Spinal cord (tissue), 10 donors: Measurements from ENCODE around the gene AKR1A1. TPM values are rescaled to one million over a fixed set of nuclear protein-coding genes. Genes with fewer than 3 reads are reported as not detected.
A peak's percentile ranks its signal among the peaks of the same experiment; 100 is the strongest.

Experiments
- DNase-seq, 6 donors: peaks; one replicate each; pipeline versions ENCODE4 v3.0.0 to v3.0.0-alpha.2; 2013 to 2015; ENCODE audit warnings: low spot score in 6 of 6, low read depth in 4 of 6
- H3K27ac ChIP-seq: one replicate; pipeline ENCODE4 v1.5.1; 2013; ENCODE audit warnings: low read depth, low read length, control low read depth
- H3K27me3 ChIP-seq: one replicate; pipeline ENCODE4 v1.6.1; 2013; ENCODE audit warnings: low read length; ENCODE audit not compliant: control insufficient read depth, insufficient read depth
- H3K36me3 ChIP-seq: one replicate; pipeline ENCODE4 v1.6.1; 2013; ENCODE audit warnings: low read length; ENCODE audit not compliant: control insufficient read depth, insufficient read depth
- H3K4me1 ChIP-seq: one replicate; pipeline ENCODE4 v1.6.1; 2013; ENCODE audit warnings: low read length; ENCODE audit not compliant: control insufficient read depth, insufficient read depth
- H3K4me3 ChIP-seq: one replicate; pipeline ENCODE4 v1.5.1; 2013; ENCODE audit warnings: low read depth, low read length, control low read depth
- H3K9me3 ChIP-seq: one replicate; pipeline ENCODE4 v1.6.1; 2013; ENCODE audit warnings: low read length; ENCODE audit not compliant: control insufficient read depth, insufficient read depth
- WGBS: methylation state at CpG from one replicate; pipeline ENCODE4 v1.1.5; 2013; ENCODE audit warnings: missing lambda C conversion rate; ENCODE audit not compliant: insufficient coverage; 5-methylcytosine and 5-hydroxymethylcytosine counted together
- polyA plus RNA-seq, 2 donors: library from polyadenylated mRNA; unstranded; fragments of 120-200 nt; gene quantifications; one replicate each; pipeline ENCODE4 v1.2.1, GENCODE V29; 2013; ENCODE audit not compliant: insufficient read length in 2 of 2
- total RNA-seq, 2 donors: library from RNA; depleted of rRNA in 1 of 2; stranded (reverse); fragments of 120-200 nt in 1 of 2; fragments of >200 nt in 1 of 2; gene quantifications; one replicate each; pipeline versions ENCODE4 v1.2.3 to v1.2.4, GENCODE V29; 2013 to 2014
- donor health status: healthy.

Gene AKR1A1
- total and polyA plus RNA-seq, 4 donors: 58.9 to 121 (median 114) TPM

DNA sequence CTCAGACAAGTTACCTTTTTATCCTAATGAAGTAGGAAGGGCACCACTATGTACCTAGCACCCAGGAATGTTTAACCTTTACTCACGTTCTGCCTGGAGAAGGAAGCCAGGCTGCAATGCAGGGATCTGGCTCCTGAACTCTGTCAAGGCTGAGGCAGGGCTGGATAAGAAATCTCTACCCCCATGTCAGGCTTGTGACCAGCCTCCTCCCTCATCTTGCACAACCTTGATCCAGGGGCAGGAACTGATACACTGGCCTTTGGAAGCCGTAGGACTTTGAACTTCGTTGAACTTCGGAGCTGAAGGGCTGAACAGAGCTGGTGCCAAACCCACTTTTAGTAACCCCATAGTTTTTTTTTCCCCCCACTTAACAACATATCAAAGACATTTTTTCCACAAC, 8.0 kb upstream of the AKR1A1 start:
- no peak overlapping the region for H3K4me3 ChIP-seq
- no peaks in the 10 kb centered on the region for H3K4me1 ChIP-seq
- no peaks in the 10 kb centered on the region for H3K9me3 ChIP-seq
- H3K27ac ChIP-seq: no peak overlapping the region
- no peaks in the 10 kb centered on the region for H3K36me3 ChIP-seq
- no CpG with 5 or more reads among the region's 4 CpGs for WGBS
- no peak for DNase-seq
- no peaks in the 10 kb centered on the region for H3K27me3 ChIP-seq

DNA sequence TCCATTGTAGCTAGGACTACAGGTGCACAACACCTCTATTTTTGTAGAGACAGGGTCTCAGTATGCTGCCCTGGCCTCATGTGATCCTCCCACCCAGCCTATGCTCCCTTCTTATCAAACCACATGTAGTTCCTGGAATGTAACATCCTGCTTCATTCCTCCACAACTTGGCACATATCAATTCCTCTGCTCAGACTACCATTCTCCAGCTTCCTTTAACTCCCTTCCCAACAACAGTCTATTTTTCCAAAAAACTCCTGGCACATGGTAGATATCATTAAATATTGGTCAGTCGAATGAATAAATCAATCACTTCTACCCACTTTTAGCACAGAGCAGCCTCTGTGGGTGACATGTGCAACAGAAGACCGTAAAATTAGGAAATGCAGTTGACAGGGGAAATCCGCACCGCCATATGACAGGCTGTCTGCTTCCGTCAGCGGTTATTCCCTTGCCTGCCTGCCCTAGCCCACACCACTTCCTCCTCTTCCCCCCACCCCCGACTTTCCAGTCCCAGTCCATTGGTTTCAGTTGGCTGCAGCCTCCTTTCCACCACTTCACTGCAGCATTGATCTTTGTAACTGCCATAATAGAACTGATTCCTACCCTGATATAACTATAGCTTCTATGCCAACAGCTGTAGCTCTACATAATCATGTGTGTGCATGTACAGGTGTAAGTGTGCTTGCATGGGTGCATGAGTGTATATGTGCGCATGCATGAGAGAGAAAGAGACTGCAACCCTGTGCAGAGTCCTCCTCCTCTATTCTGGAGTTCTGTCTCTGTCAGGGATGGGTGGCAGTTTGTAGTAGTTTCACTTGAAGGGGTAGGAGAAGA, 6.8 kb upstream of the AKR1A1 start:
- no peaks in the 10 kb centered on the region for H3K36me3 ChIP-seq
- no peaks in the 10 kb centered on the region for H3K27me3 ChIP-seq
- WGBS: 55% methylated on average over 6 of the region's 8 CpGs
- H3K4me1 ChIP-seq: no peaks in the 10 kb centered on the region
- H3K27ac ChIP-seq: no peak overlapping the region
- no peak overlapping the region for H3K4me3 ChIP-seq
- no peaks in the 10 kb centered on the region for H3K9me3 ChIP-seq
- DNase-seq: peak in 1 of 6 donors; percentile 21

DNA sequence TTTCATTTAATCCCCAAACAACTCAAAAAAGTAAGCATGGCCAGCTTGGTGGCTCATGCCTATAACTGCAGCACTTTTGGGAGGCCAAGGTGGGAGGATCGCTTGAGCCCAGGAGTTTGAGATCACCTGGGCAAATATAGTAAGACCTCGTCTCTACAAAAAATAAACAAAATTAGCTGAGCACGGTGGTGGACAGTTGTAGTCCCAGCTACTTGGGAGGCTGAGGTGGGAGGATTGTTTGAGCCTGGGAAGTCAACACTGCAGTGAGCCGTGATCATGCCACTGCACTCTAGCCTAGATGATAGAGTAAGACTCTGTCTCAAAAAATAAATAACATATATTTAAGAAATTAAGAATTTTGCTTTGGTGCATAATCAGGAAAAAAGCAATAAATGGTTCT, 6.1 kb upstream of the AKR1A1 start:
- Histone ChIP-seq H3K4me3 (no peak overlapping the region), H3K4me1 (no peaks in the 10 kb centered on the region), H3K36me3 (no peaks in the 10 kb centered on the region), H3K27me3 (no peaks in the 10 kb centered on the region), H3K9me3 (no peaks in the 10 kb centered on the region), H3K27ac (no peak overlapping the region)
- WGBS: 100% methylated on average over 1 of the region's 4 CpGs
- DNase-seq: no peak

DNA sequence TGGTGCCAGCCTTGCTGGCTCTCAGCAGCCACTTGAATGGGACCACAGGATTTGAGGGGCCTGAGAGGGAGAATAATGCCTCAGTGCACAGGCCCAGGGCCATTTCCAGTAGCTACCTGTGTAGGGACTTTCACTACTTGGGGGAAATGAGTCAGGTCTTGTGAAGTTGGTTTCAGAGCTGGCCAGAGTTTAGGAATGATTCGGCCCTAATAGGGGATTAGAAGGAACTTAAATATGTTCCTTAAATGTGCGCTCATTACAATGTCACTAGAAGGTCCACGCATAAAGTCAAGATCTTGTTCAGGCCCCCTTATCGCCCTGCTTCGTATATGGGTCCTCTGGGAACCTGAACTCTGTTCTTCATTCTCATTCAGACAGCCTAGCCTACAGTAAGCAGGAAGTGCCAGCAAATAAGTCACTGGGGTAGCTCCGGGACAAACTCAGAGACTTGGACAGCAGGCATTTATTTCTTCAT, 5.6 kb upstream of the AKR1A1 start:
- H3K27me3 ChIP-seq: no peaks in the 10 kb centered on the region
- peaks cover 3% of the 10 kb centered on the region for H3K4me1 ChIP-seq
- DNase-seq: no peak
- no peaks in the 10 kb centered on the region for H3K9me3 ChIP-seq
- 64% methylated on average over 5 of the region's 6 CpGs for WGBS
- no peak overlapping the region for H3K4me3 ChIP-seq
- H3K27ac ChIP-seq: no peak overlapping the region
- H3K36me3 ChIP-seq: no peaks in the 10 kb centered on the region

DNA sequence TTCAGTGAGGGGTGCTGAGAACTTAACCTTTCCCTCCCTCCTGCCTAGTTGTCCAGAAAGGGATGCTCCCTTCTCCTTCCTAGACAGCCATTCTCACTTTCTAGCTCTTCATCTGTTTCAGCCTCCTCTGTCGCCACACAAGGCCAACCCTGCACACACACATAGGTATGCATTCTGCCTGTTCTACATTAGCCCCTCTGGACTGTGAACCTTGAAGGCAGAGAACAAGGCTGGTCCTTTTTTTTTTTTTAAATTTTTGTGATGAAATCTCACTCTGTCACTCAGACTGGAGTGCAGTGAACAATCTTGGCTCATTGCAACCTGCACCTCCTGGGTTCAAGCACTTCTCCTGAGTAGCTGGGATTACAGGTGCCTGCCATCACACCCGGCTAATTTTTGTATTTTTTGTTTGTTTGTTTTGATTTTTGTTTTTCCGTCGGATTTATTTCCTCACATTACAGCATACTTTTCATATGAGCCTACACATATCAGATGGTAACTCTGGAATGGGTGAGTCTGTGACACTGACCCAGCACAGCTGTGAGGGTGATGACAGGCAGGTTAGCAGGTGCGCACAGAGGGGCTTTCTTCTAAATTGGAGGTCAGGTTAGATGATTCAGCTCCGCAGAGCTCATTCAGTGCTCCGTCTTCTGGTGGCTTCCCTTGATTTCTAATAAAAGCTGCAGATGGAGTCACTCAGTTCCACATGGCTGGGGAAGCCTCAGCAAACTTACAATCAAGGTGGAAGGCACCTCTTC, 4.9 kb upstream of the AKR1A1 start:
- H3K9me3 ChIP-seq: no peaks in the 10 kb centered on the region
- peaks cover 7% of the 10 kb centered on the region for H3K4me1 ChIP-seq
- no peak for DNase-seq
- H3K36me3 ChIP-seq: no peaks in the 10 kb centered on the region
- H3K27ac ChIP-seq: no peak overlapping the region
- whole genome bisulfite sequencing: 91% methylated on average over 4 of the region's 7 CpGs
- no peaks in the 10 kb centered on the region for H3K27me3 ChIP-seq
- H3K4me3 ChIP-seq: no peak overlapping the region

DNA sequence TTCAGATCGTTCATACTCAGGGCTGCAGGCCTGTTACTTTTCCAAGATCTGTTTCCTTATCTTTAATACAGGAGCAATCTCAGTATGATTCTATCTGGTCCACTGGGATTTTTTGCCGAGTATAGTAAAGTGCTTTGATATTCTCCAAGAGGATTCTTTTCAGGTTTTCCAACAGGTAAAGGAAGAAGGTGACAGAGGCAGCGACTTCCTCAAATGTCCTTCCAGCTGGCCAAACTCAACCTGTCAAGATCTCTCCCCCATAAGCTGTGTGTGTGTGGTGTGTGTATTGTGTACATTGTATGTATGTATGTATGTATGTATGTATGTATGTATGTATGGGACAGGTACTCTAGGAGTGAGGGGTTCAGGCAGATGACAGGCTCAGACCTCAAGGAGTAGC, 1.1 kb downstream of the AKR1A1 start:
- no peak overlapping the region for H3K27ac ChIP-seq
- no peaks in the 10 kb centered on the region for H3K27me3 ChIP-seq
- no CpG with 5 or more reads among the region's 3 CpGs for whole genome bisulfite sequencing
- no peaks in the 10 kb centered on the region for H3K9me3 ChIP-seq
- peaks cover 10% of the 10 kb centered on the region for H3K4me1 ChIP-seq
- DNase-seq: no peak
- peaks cover 5% of the 10 kb centered on the region for H3K36me3 ChIP-seq
- H3K4me3 ChIP-seq: peak overlapping the region; percentile 84

DNA sequence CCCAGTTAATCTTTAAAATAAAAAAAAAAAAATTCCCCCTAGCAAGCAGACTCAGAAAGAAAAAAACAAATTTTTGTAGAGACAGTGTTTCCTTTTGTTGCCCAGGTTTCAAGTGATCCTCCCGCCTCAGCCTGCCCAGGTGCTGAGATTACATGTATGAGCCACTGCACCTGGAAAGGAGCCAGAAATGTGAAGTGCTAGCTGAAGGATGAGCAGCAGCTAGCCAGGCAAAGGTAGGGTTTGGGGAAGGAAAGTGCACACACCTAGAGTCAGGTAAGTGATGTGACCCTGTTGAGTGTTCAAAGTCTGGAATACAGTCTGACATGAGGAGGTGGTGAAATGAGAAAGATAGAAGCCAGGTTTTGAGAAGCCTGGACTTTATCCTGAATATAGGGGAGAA, 1.7 kb downstream of the AKR1A1 start:
- Histone ChIP-seq H3K36me3 (peaks cover 5% of the 10 kb centered on the region), H3K4me3 (no peak overlapping the region), H3K4me1 (peaks cover 10% of the 10 kb centered on the region), H3K27ac (no peak overlapping the region), H3K27me3 (no peaks in the 10 kb centered on the region), H3K9me3 (no peaks in the 10 kb centered on the region)
- no peak for DNase-seq
- WGBS: 100% methylated on average over 1 of the region's 1 CpG

DNA sequence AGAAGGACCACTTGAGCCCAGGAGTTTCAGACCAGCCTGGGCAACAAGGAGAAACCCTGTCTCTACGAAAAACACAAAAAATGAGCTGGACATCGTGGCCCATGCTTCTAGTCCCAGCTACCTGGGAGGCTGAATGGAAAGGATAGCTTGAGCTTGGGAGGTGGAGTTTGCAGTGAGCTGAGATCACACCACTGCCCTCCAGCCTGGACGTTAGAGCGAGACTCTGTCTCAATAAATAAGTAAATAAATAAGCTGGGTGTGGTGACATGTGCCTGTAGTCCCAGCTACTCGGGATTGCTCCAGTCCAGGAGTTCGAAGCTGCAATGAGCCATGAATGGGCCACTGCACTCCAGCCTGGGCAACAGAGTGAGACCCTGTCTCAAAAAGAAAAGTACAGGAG, 3.6 kb downstream of the AKR1A1 start:
- Histone ChIP-seq H3K4me3 (no peak overlapping the region), H3K27me3 (no peaks in the 10 kb centered on the region), H3K9me3 (no peaks in the 10 kb centered on the region), H3K27ac (no peak overlapping the region), H3K36me3 (peaks cover 5% of the 10 kb centered on the region), H3K4me1 (peaks cover 10% of the 10 kb centered on the region)
- 96% methylated on average over 5 of the region's 6 CpGs for WGBS
- DNase-seq: no peak

DNA sequence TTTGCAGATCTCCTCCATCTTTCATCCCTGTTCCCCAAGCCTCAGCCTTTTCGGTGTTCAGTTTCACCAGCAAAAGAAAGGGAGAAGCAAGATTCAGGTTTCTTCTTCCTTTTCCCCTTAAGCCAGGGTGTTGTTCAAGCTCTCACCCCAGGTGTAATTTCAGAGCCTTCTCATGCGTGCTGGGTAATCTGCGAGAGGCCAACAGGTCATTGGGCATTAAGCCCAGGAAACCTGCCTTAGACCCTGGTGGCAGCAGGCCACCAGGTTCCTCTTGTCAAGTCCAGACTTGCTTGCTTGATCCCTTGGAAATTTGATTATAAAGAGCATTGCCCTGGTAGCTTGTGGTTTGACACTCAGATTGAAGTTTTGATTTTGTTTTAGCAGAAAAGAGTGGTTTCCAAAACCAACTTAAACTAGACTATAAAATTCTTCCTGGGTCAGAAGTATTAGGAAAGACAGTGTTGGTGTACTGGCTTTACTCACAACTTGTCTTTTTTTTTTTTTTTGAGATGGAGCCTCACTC, 6.9 kb downstream of the AKR1A1 start:
- Histone ChIP-seq H3K27ac (no peak overlapping the region), H3K36me3 (peaks cover 24% of the 10 kb centered on the region), H3K4me1 (no peaks in the 10 kb centered on the region), H3K27me3 (no peaks in the 10 kb centered on the region), H3K4me3 (no peak overlapping the region), H3K9me3 (no peaks in the 10 kb centered on the region)
- DNase-seq: no peak
- 90% methylated on average over 3 of the region's 3 CpGs for WGBS
